OCI-LY7 (cell line): ENCODE data around the gene KCNQ4.

ENCODE experiments used
- EZH2phosphoT487 ChIP-seq: fragments of 200-600 bp; sonication (generic); IDR thresholded peaks from 2 replicates; pipeline ENCODE4 v1.6.1; 2018; ENCODE audit warnings: low read depth, borderline replicate concordance, mild to moderate bottlenecking, mixed run types, antibody characterized with exemption, low read length, moderate library complexity, mixed read lengths
- TF ChIP-seq, protein P1 (sequence below): fragments of 200-600 bp; sonication (generic); conservative IDR thresholded peaks from 2 replicates; pipeline ENCODE4 v1.5.1; 2014; ENCODE audit warnings: mild to moderate bottlenecking, antibody characterized with exemption, low read length, moderate library complexity, mixed read lengths

GRCh38 chr1:40873863-40874472 is 90.4 kb downstream of the KCNQ4 start:
- TF ChIP-seq, protein P1, sequence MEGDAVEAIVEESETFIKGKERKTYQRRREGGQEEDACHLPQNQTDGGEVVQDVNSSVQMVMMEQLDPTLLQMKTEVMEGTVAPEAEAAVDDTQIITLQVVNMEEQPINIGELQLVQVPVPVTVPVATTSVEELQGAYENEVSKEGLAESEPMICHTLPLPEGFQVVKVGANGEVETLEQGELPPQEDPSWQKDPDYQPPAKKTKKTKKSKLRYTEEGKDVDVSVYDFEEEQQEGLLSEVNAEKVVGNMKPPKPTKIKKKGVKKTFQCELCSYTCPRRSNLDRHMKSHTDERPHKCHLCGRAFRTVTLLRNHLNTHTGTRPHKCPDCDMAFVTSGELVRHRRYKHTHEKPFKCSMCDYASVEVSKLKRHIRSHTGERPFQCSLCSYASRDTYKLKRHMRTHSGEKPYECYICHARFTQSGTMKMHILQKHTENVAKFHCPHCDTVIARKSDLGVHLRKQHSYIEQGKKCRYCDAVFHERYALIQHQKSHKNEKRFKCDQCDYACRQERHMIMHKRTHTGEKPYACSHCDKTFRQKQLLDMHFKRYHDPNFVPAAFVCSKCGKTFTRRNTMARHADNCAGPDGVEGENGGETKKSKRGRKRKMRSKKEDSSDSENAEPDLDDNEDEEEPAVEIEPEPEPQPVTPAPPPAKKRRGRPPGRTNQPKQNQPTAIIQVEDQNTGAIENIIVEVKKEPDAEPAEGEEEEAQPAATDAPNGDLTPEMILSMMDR: no peak
- no peak for TF ChIP-seq EZH2phosphoT487
